ENCODE measurements around the gene MACROD2.

- TF ChIP-seq EZH2 (IDR thresholded peaks at IDR 0.05; ENCODE audit: borderline replicate concordance, insufficient read depth, low read depth, low read length, poor library complexity, severe bottlenecking) (no peak), CTCF (IDR thresholded peaks at IDR 0.05) (no peak)
Observed at GRCh38 chr20:14906908-14907434, 911.7 kb downstream of the MACROD2 start.
